Measurements from ENCODE around the gene OR4D9. TPM values are rescaled to one million over a fixed set of nuclear protein-coding genes. Genes with fewer than 3 reads are reported as not detected.
A peak's percentile ranks its signal among the peaks of the same experiment; 100 is the strongest.

Gene OR4D9
- total and polyA plus RNA-seq, 10 of the 15 experiments (the other 5 are each of a cell fraction or from before 2014, with no cell fraction given): not detected

GRCh38 chr11:59560290-59560701, 49.0 kb downstream of the OR4D9 start (continued):
- TF ChIP-seq SKIL (IDR thresholded peaks at IDR 0.05; ENCODE audit: low read depth, poor library complexity, severe bottlenecking): peak; percentile 86
- no peak for TF ChIP-seq USF1 (IDR thresholded peaks at IDR 0.05; ENCODE audit: borderline replicate concordance, extremely low read length, insufficient read depth, low read depth, low read length)
- no peak for TF ChIP-seq EZH2 (IDR thresholded peaks at IDR 0.05; ENCODE audit: borderline replicate concordance, control insufficient read depth, low read depth, low read length)
- peak; percentile 55 for TF ChIP-seq NFIC (IDR thresholded peaks at IDR 0.05; ENCODE audit: low read depth, low read length)
- peak; percentile 47; the same call in 1 of the 2 replicates for TF ChIP-seq TCF7 (IDR thresholded peaks at IDR 0.05; ENCODE audit: borderline replicate concordance)
- peak; percentile 60; the same call in 1 of the 2 replicates for TF ChIP-seq RB1 (IDR thresholded peaks at IDR 0.05; ENCODE audit: borderline replicate concordance)
- TF ChIP-seq PAX8 (IDR thresholded peaks at IDR 0.05): no peak
- TF ChIP-seq EED (IDR thresholded peaks at IDR 0.05; ENCODE audit: low read depth): no peak
- no peak for TF ChIP-seq E2F4 (IDR thresholded peaks at IDR 0.05; ENCODE audit: low read depth, low read length)
- peak; percentile 100 for TF ChIP-seq ZNF24 (IDR thresholded peaks at IDR 0.05)
- 0 out of 2 replicates have a peak, but pooled peaks have one; percentile 9 for TF ChIP-seq RAD51 (IDR thresholded peaks at IDR 0.05)
- no peak for TF ChIP-seq SREBF1 (IDR thresholded peaks at IDR 0.05; ENCODE audit: low read length)
- peak; percentile 68; the same call in 1 of the 2 replicates for TF ChIP-seq DPF2 (IDR thresholded peaks at IDR 0.05)
- TF ChIP-seq BHLHE40 (IDR thresholded peaks at IDR 0.05; ENCODE audit: borderline replicate concordance in 1 of 2, low read depth in 2 of 2, low read length in 1 of 2): peak in 1 of 2 experiments; percentile 71; a peak in 1 of 4 replicates
- TF ChIP-seq IKZF1 (conservative IDR thresholded peaks at IDR 0.05): no peak; the same call in 1 of the 2 replicates
- 0 out of 2 replicates have a peak, but pooled peaks have one; percentile 9 for TF ChIP-seq STAT1 (conservative IDR thresholded peaks at IDR 0.05)
- TF ChIP-seq ASH2L (IDR thresholded peaks at IDR 0.05; ENCODE audit: borderline replicate concordance, low read depth): no peak; the same call in none of the 2 replicates

All from GM12878 (cell line).